Measurements from ENCODE around the gene PEX26.
"Not testable (repeated sequence)": the region's sequence is repeated elsewhere in the genome, so short reads cannot be mapped to it uniquely, and the experiment has no call there.

PEX26 gene

DNA sequence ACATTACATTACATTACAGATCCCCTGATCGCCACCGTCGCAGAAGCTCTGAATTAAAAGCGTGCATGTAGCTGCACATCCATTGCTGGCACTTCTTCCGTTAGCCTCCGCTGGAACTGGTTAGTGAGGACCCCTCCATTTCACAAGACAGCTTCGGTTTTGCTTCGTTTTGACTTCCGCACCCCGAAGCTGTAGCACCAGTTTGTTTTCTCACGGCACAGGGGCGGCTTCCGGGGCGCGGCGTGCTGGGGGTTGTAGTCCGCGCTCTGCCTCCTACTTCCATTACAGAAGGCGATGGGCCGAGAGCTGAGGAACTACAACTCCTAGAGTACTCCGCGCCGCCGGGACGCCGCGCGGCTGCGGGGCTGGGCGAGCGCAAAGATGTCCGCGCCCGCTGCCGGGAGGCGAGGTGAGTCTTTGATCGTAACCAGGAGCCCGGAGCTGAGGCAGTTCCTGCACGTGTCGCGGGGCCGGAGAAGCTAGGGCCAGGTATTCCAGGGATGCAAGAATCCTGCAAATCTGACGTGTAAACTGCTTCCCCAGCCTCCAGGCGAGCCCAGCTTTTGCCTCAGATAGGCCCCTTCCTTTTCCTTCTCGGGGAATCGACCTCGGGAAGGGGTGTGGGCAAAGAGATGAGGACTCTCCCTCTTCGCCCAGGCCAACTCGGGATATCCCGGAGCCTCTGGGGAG lies at the start of gene PEX26:
Gene PEX26 (plus strand): TSS at position 352 of the 690 bp plus-strand sequence. CDS start 387 bp downstream, outside the sequence.
- DNase-seq (ENCODE audit: low spot score): peak; percentile 95

GRCh38 chr22:18028817-18029527 lies 48.8 kb upstream of the PEX26 start:
- DNase-seq (ENCODE audit: low spot score): no peak

DNA sequence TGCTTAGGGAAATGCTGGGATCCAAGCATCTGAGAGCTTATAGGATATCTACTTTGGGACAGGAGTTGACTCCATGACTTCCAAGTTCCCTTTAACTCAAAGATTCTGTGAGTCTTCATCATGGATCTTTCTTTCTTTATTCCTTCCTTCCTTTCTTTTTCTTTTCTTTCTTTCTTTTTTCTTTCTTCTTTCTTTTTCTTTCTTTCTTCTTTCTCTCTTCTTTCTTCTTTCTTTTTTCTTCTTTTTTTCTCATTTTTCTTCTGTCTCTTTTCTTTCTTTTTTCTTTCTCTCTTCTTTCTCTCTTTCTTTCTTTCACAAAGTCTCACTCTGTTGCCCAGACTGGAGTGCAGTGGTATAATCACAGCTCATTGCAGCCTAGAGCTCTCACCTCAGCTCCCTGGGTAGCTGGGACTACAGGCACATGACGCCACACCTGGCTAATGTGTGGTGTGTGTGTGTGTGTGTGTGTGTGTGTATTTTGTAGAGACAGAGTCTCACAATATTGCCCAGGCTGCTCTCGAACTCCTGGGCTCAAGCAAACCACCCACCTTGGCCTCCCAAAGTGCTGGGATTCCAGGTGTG lies 48.0 kb upstream of the PEX26 start:
- no peak for DNase-seq (ENCODE audit: low spot score)

- no peak for DNase-seq (ENCODE audit: low spot score)
These were observed 45.9 kb upstream of the PEX26 start for GRCh38 chr22:18031695-18032454.

DNA sequence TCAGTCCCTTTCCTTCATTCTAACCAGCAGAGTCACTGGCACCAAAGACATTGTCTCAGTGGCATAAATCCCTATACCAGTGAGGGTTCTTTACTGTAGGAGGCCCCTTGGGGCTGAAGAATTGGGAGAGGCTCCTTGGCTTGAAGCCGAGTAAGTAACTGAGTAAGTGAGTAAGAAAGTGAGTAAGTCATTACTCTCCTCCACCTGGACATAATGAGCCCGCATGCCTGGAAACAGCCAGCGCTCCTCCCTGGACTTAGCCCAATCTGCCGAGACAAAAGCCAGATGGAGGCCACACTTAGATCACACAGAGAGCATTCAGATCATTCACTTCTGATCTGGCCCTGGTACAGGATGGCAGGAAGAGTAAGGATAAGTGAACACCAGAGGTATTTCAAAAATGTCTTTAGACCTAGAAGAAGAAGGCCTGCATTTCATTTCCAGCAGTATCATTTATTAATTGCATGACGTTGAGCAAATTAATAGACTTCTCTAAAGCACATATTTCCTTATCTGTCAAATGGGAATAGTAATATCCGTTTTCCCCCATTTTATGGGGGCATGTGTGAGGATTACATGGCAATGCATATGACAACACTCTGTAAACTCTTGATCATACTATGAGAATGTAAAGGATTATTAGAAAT lies 45.2 kb upstream of the PEX26 start:
- no peak for DNase-seq (ENCODE audit: low spot score)

GRCh38 chr22:18033204-18033998 lies 44.4 kb upstream of the PEX26 start:
- no peak for DNase-seq (ENCODE audit: low spot score)

DNA sequence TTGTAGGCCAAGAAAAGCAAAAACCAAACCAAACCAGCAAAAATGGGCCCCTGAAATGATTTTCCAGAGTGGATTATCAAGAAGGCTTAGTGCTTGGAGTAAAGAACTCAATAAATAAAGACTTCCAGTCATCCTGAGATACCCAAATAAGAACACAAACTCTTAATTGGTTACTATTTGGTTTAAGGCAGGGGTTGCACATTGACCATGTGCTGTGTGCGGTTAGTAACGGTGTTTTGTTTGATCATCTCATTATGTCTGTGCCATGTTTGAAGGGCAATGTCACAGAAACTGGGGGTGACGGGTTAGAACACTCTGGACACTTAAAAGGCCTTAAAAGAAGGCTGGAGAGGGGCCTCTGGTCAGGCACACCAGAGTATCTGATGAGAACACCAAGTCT lies 43.7 kb upstream of the PEX26 start:
- DNase-seq (ENCODE audit: low spot score): no peak

- no peak for DNase-seq (ENCODE audit: low spot score)
These were observed 42.0 kb upstream of the PEX26 start for GRCh38 chr22:18035751-18036150.

GRCh38 chr22:18040898-18041297 lies 36.9 kb upstream of the PEX26 start:
- not testable (repeated sequence) for DNase-seq (ENCODE audit: low spot score)

GRCh38 chr22:18042685-18043084 lies 35.1 kb upstream of the PEX26 start:
- DNase-seq (ENCODE audit: low spot score): no peak

DNA sequence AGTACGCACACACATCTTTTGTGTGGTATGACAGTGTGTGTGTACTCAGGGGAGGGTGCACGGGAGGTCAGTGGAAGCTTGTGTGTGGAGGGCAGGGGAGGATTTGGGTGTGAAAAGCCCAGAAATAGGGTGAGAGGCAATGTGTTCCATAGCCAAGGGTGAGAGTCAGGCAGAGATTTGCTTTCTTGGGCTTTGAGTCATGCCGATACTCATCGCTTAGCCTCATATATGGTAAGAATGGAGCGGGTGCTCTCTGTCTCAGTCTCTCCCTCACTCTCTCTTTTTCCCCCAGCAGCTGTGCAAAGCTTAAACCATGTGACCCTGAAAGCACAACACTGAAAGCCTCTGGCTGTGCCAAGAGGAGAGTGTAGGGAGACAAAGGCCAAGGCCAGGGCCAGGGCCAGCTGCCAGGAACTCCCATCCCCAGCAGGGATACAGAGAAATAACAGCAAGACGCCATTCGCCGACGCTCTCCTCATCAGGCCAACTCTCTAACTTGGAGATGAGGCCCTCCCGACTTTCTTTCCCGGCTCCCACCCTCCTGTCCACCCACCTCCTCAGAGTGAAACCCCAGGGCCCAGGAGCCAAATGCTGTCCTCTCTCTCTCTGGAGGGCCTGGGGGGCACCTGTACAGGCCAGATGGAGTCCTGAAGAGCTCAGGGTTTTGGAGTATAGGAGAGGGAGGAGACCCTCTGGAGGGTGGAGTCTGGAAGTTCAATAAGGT lies 33.1 kb upstream of the PEX26 start:
- no peak for DNase-seq (ENCODE audit: low spot score)

GRCh38 chr22:18045794-18046193 lies 32.0 kb upstream of the PEX26 start:
- no peak for DNase-seq (ENCODE audit: low spot score)

DNA sequence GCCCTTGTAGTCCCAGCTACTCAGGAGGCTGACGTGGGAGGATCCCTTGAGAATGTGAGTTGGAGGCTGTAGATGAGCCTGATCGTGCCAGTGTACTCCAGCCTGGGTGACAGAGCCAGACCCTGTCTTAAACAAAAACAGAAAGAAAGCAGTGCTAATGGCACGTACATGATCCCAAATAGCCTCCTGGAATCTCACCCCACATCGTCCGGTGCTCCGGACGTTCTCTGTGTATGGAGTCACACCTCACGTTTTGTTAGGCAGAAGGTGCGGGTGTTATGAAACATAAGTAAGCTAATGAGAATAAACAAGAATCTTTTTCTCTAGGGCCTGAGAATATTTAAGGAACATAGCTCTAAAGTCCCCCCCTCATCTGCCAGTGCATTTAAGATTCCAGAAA lies 29.7 kb upstream of the PEX26 start:
- no peak for DNase-seq (ENCODE audit: low spot score)

DNA sequence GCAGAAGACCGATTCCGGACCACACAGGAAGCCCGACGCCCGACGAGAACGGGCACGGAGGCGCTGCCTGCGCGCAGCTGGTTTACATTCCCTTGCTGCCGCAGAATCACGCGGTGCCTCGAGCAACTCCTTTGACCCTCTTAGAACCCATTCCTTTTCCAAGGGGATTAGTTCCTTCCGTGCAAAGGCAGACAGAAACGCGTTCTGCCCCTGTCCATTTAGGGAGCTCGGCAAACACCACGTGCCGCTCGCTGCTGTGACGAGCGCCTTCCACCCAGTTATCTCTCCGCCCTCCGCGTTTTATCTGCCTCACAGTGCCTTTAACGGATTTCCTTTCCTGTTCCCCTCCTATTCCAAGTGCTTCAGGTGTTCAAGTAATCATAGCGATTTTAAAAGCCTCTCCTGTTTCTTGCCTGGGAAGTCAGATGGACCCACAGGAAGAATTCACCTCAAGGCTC lies 29.3 kb upstream of the PEX26 start:
- no peak for DNase-seq (ENCODE audit: low spot score)

DNA sequence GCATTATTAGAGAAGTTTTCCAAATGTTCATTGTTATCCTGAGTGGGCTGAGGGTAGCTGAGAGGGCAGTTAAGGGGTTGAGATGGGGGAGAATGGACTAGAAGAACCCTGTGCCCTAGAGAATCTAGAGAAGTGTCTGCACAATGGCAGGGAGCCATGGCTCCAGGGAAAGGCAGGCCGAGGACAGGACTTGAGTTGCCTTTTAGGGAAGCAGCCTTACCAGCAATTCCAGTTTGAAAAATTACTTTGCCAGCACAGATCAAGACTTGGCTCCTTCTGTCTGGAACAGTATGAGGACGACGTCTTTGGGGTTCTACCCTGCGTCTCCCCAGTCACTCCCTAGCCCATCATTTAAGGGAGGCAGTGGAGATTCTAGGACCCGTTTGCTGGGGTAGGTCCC lies 27.7 kb upstream of the PEX26 start:
- no peak for DNase-seq (ENCODE audit: low spot score)

GRCh38 chr22:18051113-18051512 lies 26.7 kb upstream of the PEX26 start:
- DNase-seq (ENCODE audit: low spot score): not testable (repeated sequence)

DNA sequence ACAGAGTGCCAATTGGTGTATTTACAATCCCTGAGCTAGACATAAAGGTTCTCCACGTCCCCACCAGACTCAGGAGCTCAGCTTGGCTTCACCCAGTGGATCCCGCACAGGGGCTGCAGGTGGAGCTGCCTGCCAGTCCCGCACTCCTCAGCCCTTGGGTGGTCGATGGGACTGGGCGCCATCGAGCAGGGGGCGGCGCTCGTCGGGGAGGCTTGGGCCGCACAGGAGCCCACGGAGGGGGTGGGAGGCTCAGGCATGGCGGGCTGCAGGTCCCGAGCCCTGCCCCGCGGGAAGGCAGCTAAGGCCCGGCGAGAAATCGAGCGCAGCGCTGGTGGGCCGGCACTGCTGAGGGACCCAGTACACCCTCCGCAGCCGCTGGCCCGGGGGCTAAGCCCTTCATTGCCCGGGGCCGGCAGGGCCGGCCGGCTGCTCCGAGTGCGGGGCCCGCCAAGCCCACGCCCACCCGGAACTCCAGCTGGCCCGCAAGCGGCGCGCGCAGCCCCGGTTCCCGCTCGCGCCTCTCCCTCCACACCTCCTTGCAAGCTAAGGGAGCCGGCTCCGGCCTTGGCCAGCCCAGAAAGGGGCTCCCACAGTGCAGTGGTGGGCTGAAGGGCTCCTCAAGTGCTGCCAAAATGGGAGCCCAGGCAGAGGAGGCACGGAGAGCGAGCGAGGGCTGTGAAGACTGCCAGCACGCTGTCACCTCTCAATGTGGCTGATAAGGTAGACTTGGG lies 24.4 kb upstream of the PEX26 start:
- not testable (repeated sequence) for DNase-seq (ENCODE audit: low spot score)

- DNase-seq (ENCODE audit: low spot score): no peak
These were observed 22.1 kb upstream of the PEX26 start for GRCh38 chr22:18055619-18056160.

DNA sequence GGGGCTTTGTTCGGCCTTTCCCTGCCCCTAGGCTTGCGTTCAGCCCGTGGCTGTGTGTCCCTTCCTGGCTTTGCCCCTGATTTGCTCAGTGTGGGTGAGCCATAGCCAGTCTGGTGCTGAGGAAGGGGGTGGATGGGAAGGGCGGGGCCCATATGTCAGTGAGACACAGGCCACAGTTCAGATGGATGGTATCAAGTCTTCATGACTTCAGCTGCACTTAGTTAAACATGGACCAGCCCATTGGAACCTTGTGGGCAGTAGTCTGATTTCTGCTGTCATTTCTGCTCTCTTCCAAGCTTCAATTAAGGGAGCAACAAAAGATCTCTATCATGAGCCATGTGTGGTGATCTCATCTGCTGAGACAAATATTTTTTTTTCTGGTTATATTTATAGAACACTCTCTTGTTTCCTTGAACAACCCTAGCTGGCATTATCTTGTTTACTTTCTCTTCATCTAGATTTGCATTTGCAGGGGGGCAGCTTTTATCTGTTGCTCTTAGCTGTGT lies 21.6 kb upstream of the PEX26 start:
- DNase-seq (ENCODE audit: low spot score): no peak

All from hematopoietic multipotent progenitor cell treated with erythropoietin and hydrocortisone succinate and interleukin-3 and kit ligand, for 15 days (in vitro differentiated cells).